HepG2 (cell line): ENCODE results near the gene SHANK2. TPM values are rescaled to one million over a fixed set of nuclear protein-coding genes. Genes with fewer than 3 reads are reported as not detected.

Source experiments
- AGO2 ChIP-seq: fragments of 200-400 bp; formaldehyde crosslinking; optimal IDR thresholded peaks from 2 replicates; pipeline ENCODE3; 2017; ENCODE audit warnings: mild to moderate bottlenecking, low read depth, low read length, moderate library complexity
- CCDC6 ChIP-seq: sonication (generic); formaldehyde crosslinking; IDR thresholded peaks from 2 replicates; pipeline ENCODE4 v1.8.1; 2022; ENCODE audit warnings: mild to moderate bottlenecking, missing genetic modification reagents, moderate library complexity
- ETV5 ChIP-seq: IDR thresholded peaks from 2 replicates; pipeline ENCODE4 v1.6.1; 2018; ENCODE audit warnings: missing biosample characterization, missing genetic modification reagents, inconsistent platforms, borderline replicate concordance
- GABPA ChIP-seq, 2 experiments: IDR thresholded peaks; 2 replicates each; pipeline ENCODE4 v1.6.1; 2011 to 2016; ENCODE audit warnings: low read depth in 2 of 2, low read length in 1 of 2, missing biosample characterization in 1 of 2, missing genetic modification characterization in 1 of 2
- HNRNPL ChIP-seq: fragments of 200-400 bp; formaldehyde crosslinking; IDR thresholded peaks from 2 replicates; pipeline ENCODE4 v1.6.1; 2017; ENCODE audit warnings: mild to moderate bottlenecking, low read depth, low read length
- MTA1 ChIP-seq: sonication (generic); formaldehyde crosslinking; IDR thresholded peaks from 2 replicates; pipeline ENCODE4 v1.4.0; 2020; ENCODE audit warnings: missing genetic modification reagents, mild to moderate bottlenecking, borderline replicate concordance
- MXI1 ChIP-seq: IDR thresholded peaks from 3 replicates; pipeline ENCODE4 v1.6.1; 2012; ENCODE audit warnings: low read depth, low read length, inconsistent platforms, borderline replicate concordance
- SMC3 ChIP-seq: IDR thresholded peaks from 2 replicates; pipeline ENCODE4 v1.6.1; 2011; ENCODE audit warnings: low read length, improper control_type of control experiment
- SRF ChIP-seq: IDR thresholded peaks from 2 replicates; pipeline ENCODE4 v1.6.1; 2011; ENCODE audit warnings: mild to moderate bottlenecking, low read depth, low read length, moderate library complexity
- STAG1 ChIP-seq: sonication (generic); formaldehyde crosslinking; IDR thresholded peaks from 2 replicates; pipeline ENCODE4 v1.4.0; 2020; ENCODE audit warnings: missing genetic modification reagents
- ZBTB43 ChIP-seq: sonication (generic); formaldehyde crosslinking; conservative IDR thresholded peaks from 2 replicates; pipeline ENCODE4 v1.4.0; 2020; ENCODE audit warnings: missing genetic modification reagents
- ZMYM4 ChIP-seq: sonication (generic); formaldehyde crosslinking; IDR thresholded peaks from 2 replicates; pipeline ENCODE4 v1.8.1; 2023; ENCODE audit warnings: mild to moderate bottlenecking, missing genetic modification reagents
- ZNF207 ChIP-seq: fragments of 450-650 bp; IDR thresholded peaks from 2 replicates; pipeline ENCODE4 v1.6.1; 2016; ENCODE audit warnings: antibody characterized with exemption, borderline replicate concordance
- ZNF224 ChIP-seq: sonication (generic); formaldehyde crosslinking; IDR thresholded peaks from 2 replicates; pipeline ENCODE4 v1.5.0; 2020; ENCODE audit warnings: mild to moderate bottlenecking, missing genetic modification reagents
- ZNF546 ChIP-seq: sonication (generic); formaldehyde crosslinking; conservative IDR thresholded peaks from 2 replicates; pipeline ENCODE4 v1.8.1; 2023; ENCODE audit warnings: mild to moderate bottlenecking, missing genetic modification reagents
- ZNF567 ChIP-seq: sonication (generic); formaldehyde crosslinking; IDR thresholded peaks from 2 replicates; pipeline ENCODE4 v1.8.1; 2023; ENCODE audit warnings: mild to moderate bottlenecking, missing genetic modification reagents, borderline replicate concordance
- ZNF747 ChIP-seq: sonication (generic); formaldehyde crosslinking; IDR thresholded peaks from 2 replicates; pipeline ENCODE4 v1.8.1; 2023; ENCODE audit warnings: missing genetic modification reagents, mild to moderate bottlenecking, borderline replicate concordance
- polyA plus RNA-seq, 8 experiments: library from polyadenylated mRNA; depleted of rRNA in 3 of 8; stranded (reverse) in 7 of 8; unstranded in 1 of 8; fragments of >200 nt; fragmentation: Illumina TruSeq in 4 of 8; extraction: Trizol in 4 of 8; gene quantifications; 2 replicates each; pipeline versions ENCODE4 v1.2.1 to v1.2.3, GENCODE V29; 2011 to 2016; ENCODE audit warnings: low read depth in 4 of 8, missing spikeins in 1 of 8, mixed read lengths in 1 of 8; ENCODE audit not compliant: insufficient read depth in 1 of 8
- total RNA-seq, 5 experiments: library from RNA; depleted of rRNA; stranded (reverse); fragments of >200 nt; fragmentation: Illumina TruSeq; extraction: Trizol; gene quantifications; 2 replicates each; pipeline ENCODE4 v1.2.3, GENCODE V29; 2016; ENCODE audit warnings: low read depth in 1 of 5
- TF ChIP-seq, protein P1 (sequence below): sonication (generic); formaldehyde crosslinking; IDR thresholded peaks from 2 replicates; pipeline ENCODE4 v1.5.0; 2020; ENCODE audit warnings: mild to moderate bottlenecking, missing genetic modification reagents, borderline replicate concordance
- TF ChIP-seq, protein P2 (sequence below): sonication (generic); formaldehyde crosslinking; IDR thresholded peaks from 2 replicates; pipeline ENCODE4 v1.4.0; 2020; ENCODE audit warnings: missing genetic modification reagents
- TF ChIP-seq, protein P3 (sequence below): sonication (generic); formaldehyde crosslinking; IDR thresholded peaks from 2 replicates; pipeline ENCODE4 v1.5.1; 2020; ENCODE audit warnings: missing genetic modification reagents, mild to moderate bottlenecking, borderline replicate concordance

Gene SHANK2
- total and polyA plus RNA-seq, 2 of the 13 experiments (the other 11 are each of a cell fraction or from before 2014, with no cell fraction given), result 10.2 to 13.0 TPM

DNA sequence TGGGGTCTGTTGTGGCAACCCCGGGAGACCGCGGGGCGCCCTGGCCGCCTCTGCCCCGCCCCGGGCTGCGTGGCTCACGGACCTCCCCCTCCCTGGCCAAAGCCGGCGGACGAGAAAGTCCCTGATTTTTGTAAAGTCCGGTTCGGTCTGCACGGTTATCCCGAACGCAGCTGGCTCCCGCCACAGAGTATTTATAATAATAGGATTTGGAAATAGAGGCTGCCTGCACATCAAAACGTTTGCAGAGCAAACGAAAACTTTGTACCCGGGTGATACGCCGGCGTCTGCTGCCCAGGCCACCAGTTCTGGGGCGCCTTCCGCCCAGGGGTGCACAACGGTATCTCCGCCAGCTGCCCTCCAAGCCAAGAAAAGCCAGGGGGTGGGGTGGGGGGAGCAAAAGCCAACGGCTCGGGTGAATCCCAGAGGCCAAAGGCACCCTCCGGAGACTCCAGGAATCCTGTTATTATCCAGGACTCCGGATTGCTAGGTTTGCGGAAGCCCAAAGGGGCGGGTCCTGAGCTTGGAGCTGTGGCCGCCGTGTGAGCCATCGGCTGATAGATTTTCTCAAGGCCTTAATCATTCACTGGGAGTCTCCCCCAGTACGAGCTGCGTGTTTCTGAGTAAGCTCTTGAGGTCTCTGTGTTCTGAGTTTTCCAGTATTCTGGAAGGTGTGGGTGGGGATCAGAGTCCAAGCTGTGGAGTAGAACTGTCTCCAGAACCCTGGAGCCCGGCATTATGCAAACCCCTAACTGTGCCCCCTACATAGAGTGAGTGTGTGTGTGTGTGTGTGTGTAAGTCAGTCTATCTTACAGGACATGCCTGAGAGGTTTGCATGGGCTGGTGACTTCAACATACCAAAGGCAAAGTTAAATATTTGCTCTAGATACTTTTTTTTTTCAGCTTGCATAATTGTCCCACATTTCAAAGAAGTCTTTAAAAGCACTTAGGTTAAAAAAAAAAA, 673 bp upstream of the SHANK2 start (continued):
- TF ChIP-seq, protein P1, sequence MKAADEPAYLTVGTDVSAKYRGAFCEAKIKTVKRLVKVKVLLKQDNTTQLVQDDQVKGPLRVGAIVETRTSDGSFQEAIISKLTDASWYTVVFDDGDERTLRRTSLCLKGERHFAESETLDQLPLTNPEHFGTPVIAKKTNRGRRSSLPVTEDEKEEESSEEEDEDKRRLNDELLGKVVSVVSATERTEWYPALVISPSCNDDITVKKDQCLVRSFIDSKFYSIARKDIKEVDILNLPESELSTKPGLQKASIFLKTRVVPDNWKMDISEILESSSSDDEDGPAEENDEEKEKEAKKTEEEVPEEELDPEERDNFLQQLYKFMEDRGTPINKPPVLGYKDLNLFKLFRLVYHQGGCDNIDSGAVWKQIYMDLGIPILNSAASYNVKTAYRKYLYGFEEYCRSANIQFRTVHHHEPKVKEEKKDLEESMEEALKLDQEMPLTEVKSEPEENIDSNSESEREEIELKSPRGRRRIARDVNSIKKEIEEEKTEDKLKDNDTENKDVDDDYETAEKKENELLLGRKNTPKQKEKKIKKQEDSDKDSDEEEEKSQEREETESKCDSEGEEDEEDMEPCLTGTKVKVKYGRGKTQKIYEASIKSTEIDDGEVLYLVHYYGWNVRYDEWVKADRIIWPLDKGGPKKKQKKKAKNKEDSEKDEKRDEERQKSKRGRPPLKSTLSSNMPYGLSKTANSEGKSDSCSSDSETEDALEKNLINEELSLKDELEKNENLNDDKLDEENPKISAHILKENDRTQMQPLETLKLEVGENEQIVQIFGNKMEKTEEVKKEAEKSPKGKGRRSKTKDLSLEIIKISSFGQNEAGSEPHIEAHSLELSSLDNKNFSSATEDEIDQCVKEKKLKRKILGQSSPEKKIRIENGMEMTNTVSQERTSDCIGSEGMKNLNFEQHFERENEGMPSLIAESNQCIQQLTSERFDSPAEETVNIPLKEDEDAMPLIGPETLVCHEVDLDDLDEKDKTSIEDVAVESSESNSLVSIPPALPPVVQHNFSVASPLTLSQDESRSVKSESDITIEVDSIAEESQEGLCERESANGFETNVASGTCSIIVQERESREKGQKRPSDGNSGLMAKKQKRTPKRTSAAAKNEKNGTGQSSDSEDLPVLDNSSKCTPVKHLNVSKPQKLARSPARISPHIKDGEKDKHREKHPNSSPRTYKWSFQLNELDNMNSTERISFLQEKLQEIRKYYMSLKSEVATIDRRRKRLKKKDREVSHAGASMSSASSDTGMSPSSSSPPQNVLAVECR, result peak; percentile 36
- peak; percentile 63; the same call in 1 of the 2 replicates for TF ChIP-seq MTA1 (CRISPR knock-in tag)
- peak; percentile 76 for TF ChIP-seq HNRNPL
- peak; percentile 29; the same call in 1 of the 2 replicates for TF ChIP-seq ZNF224
- TF ChIP-seq AGO2, result peak; percentile 26
- peak; percentile 51; the same call in 2 of the 3 replicates for TF ChIP-seq MXI1
- 0 out of 2 replicates have a peak, but pooled peaks have one; percentile 18 for TF ChIP-seq CCDC6 (CRISPR knock-in tag)
- TF ChIP-seq GABPA (IDR thresholded peaks at IDR 0.05; ENCODE audit: low read depth, low read length), result no peak
- 0 out of 2 replicates have a peak, but pooled peaks have one; percentile 31 for TF ChIP-seq GABPA (CRISPR knock-in tag; IDR thresholded peaks at IDR 0.05; ENCODE audit: low read depth)
- TF ChIP-seq SMC3, result peak; percentile 15; the same call in 1 of the 2 replicates
- TF ChIP-seq, protein P2, sequence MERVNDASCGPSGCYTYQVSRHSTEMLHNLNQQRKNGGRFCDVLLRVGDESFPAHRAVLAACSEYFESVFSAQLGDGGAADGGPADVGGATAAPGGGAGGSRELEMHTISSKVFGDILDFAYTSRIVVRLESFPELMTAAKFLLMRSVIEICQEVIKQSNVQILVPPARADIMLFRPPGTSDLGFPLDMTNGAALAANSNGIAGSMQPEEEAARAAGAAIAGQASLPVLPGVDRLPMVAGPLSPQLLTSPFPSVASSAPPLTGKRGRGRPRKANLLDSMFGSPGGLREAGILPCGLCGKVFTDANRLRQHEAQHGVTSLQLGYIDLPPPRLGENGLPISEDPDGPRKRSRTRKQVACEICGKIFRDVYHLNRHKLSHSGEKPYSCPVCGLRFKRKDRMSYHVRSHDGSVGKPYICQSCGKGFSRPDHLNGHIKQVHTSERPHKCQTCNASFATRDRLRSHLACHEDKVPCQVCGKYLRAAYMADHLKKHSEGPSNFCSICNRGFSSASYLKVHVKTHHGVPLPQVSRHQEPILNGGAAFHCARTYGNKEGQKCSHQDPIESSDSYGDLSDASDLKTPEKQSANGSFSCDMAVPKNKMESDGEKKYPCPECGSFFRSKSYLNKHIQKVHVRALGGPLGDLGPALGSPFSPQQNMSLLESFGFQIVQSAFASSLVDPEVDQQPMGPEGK (CRISPR knock-in tag), result peak; percentile 78
- no peak for TF ChIP-seq SRF
- no peak for TF ChIP-seq ZMYM4 (CRISPR knock-in tag)
- TF ChIP-seq ZNF567 (CRISPR knock-in tag), result no peak; the same call in 1 of the 2 replicates
- no peak for TF ChIP-seq ZNF747 (CRISPR knock-in tag)
- TF ChIP-seq ZNF546 (CRISPR knock-in tag), result no peak
- peak; percentile 10; the same call in 1 of the 2 replicates for TF ChIP-seq ETV5 (CRISPR knock-in tag)
- no peak for TF ChIP-seq STAG1 (CRISPR knock-in tag)
- peak; percentile 96 for TF ChIP-seq ZBTB43
- TF ChIP-seq ZNF207, result no peak
- TF ChIP-seq, protein P3, sequence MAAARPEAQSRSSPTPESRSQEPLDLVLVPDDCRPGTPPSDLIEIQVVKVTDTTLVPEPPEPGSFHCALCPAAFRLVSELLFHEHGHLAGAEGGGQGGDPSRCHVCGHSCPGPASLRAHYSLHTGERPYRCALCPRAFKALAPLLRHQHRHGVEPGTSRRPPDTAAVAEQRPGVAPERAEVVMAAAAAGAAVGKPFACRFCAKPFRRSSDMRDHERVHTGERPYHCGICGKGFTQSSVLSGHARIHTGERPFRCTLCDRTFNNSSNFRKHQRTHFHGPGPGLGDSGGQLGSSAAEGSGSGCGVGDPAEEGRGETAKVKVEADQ, result peak; percentile 20; the same call in 1 of the 2 replicates
